Activated CD4-positive, alpha-beta T cell treated with anti-CD3 and anti-CD28 coated beads, Interleukin-10, Interleukin-2, amounts not matched to agents 100 ng/mL and 50 ng/mL, durations not matched to agents 16 hours and 8 hours (primary cell): ENCODE measurements around the gene LPCAT3.

Source experiments
- DNase-seq: peaks from one replicate; pipeline ENCODE4 v3.0.0-alpha.2; 2020

The LPCAT3 gene

DNA sequence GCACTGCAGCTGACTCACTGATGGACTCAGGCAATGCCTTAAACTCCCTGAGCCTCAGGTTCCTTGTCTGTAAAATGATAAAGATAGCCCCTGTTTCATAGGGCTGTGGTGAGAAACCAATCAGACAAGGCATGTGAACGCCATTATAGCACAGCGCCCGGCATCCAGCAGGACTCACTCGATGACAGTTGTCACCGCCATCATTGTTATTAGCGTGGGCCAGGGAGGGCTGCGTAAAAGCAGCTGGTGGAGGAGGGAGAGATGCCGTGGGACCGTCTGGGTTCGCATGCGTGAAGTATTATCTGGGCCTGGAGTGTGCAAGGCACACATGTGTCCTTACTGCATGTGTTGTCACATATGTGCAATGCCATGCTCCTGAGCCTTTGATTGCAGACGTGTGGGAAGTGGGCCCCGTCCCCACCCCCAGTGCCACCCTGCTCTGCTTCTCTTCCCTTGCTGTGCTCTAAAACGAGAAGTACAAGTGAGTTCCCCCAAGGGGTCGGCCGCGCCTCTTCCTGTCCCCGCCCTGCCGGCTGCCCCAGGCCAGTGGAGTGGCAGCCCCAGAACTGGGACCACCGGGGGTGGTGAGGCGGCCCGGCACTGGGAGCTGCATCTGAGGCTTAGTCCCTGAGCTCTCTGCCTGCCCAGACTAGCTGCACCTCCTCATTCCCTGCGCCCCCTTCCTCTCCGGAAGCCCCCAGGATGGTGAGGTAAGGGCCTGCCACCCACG is 67.3 kb downstream of the LPCAT3 start, which contains the start of gene PTPN6:
Gene PTPN6 (plus strand): TSS at position 546 of the 730 bp plus-strand sequence. CDS start 157 bp downstream, at position 703.
- peak; percentile 83 for DNase-seq

DNA sequence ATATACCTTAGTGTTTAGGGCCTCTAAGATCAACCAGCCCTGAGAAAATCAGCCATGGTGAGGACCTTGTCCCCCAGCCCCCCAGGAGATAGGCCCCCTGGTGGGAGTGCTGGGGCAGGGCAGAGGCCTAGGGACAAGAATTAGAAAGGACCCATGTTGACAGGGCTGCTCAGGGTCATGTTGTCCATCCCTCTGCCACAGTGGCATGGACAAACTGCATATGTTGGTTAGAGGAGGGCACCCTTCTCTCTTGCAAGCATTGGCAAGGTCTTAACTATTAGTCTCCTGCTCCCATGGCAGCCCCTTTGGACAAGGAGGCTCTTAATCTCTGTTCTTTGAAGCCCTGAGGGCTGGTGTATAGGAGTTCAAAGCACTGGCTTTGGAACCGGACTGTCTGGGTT is 67.9 kb downstream of the LPCAT3 start:
- peak; percentile 69 for DNase-seq

DNA sequence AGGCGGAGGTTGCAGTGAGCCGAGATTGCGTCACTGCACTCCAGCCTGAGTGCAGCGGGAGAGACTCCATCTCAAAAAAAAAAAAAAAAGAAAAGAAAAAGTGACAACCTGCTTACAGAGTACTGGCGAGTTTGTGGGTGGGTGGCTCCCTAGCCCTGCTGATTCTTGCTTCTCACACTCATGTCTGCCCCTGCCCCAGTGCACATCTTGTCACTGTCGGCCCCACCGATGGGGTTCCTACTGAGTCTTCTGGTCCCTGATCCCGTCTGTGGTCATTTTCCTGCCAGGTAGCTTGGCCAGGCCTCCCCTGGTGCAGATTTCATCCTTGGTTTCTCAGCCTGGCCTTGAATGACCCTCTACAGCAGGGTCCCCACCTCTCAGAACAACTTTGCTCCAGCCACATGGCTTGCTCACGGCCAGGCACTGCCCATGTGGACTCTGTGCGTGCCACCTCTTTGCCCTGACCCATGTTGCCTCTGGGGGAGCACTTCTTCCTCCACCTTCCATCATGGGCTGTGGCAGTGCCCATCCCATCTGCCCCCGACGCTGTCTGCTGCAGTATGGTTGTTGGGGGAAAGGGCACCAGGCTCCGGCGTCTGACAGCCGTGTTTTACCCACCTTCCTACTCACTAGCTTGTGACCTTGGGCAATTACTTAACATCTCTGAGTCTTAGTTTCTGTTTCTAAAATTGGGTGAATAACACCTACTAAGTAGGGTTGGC is 69.2 kb downstream of the LPCAT3 start:
- peak; percentile 48 for DNase-seq

DNA sequence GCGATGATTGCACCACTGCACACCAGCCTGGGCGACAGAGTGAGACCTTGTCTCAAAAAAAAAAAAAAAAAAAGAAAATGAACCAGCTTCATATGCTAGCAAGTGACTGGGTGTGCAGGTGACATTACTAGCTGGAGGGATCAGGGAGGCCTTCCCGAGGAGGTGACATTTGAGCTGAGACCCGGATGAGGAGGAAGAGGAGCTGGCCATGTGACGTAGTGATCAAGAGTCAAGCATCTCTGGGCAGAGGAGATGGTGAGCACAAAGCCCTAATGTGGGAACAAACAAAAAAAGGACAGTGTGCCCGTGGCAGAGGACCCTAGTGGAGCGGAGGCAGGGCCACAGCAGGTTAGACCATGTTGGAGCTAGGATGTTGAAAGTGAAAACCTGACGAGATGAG is 70.7 kb downstream of the LPCAT3 start:
- no peak for DNase-seq

DNA sequence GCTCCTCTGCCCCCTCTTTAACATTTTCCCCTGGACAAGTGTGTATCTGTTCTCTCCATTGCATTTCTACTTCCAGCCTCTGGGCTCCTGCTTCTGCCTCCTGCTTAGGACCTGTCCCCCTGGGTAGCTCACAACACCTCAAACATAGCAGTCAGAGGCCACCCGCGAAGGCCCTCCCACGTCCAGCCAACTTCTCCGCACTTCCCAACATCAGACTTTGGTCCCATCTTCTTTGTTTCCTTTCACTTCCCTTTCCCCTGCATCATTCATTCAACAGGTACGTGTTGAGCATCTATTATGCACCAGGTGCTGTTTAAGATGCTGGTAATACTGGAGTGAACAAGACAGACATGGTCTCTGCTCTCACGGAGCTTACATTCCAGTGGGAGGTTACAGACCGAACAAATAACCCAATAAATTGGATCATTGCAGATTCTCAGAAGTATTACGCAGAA is 71.3 kb downstream of the LPCAT3 start:
- no peak for DNase-seq

DNA sequence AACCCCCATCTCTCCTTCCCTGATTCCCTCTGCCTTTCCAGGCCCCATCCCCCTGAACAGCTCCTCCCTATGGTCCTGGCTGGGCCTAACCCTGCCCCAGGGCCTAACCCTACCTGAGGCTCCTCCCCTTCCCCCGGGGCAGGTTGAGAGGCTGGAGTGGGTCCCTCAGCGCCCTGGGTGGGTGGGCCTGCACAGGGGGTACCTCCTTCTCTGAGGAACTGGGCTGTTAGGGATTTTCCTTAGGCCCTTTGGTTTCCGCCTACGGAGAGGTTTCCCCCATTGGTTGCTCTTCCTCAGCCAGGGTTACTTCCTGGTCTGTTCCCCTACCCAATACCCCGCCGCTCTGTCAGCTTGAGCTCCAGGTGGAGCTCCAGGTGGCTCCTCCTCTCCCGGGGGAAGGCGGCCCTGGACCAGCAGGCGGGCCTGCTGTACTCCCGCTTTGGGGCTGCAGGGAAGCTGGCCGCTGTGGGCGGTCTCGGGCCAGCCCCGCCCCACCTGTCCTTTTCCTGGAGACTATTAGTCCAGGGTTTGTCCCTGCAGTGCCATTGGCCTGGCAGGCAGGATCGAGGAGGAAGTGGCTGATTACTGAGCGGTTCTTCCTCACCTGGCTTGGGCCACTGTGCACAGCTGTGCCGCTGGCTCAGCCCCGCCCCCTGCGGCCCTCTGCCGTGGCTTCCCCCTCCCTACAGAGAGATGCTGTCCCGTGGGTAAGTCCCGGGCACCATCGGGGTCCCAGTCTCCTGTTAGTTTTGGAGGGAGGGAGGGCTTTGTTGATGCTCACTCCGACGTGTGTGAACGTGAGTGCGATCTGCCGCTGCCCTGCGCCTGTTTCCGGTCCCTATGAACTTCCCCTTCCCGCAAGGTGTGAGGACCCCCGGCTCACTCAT is 72.0 kb downstream of the LPCAT3 start:
- DNase-seq = peak; percentile 80

DNA sequence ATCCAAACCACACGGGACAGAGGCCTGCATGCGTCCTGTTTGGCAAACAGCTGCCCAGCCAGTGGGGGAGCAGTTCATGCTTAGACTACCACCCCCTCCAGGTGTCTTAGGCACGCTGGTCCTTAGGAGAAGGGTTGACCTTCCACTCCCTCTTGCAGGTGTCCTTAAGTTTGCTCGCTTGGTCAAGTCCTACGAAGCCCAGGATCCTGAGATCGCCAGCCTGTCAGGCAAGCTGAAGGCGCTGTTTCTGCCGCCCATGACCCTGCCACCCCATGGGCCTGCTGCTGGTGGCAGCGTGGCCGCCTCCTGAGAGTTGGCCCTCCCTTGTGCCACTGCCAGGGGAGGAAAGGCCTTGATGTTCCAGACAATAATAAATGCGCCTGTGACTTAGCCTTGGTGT is 72.7 kb downstream of the LPCAT3 start:
- no peak for DNase-seq

DNA sequence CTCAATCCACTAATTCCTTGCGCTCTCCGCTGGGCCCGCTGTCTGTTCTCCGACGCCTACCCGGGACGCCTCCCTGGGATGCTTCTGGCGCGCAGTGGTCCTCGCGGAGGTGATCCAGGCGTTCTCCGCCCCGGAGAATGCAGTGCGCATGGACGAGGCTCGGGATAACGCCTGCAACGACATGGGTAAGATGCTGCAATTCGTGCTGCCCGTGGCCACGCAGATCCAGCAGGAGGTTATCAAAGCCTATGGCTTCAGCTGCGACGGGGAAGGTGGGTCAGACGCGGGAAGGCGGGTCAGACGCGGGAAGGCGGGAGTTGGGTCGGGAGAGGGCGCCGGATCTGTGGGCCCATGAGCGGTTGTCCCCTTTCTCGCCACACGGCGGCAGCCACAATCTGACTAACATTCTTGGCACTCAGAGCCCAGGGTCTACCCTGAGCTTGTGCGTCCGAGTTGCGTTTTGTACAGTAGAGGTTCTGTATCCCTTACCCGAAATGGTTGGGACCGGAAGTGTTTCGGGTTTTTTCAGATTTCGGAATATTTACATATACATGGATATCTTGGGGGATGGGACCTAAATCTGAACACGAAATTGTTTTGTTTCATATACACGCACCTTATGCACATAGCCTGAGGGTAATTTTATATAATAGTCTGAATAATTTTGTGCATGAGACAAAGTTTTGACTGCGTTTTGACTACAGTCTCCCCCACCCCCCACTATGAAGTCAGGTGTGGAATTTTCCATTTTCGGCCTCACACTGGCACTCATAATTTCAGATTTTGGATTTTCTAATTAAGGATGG is 73.7 kb downstream of the LPCAT3 start:
- peak; percentile 95 for DNase-seq

DNA sequence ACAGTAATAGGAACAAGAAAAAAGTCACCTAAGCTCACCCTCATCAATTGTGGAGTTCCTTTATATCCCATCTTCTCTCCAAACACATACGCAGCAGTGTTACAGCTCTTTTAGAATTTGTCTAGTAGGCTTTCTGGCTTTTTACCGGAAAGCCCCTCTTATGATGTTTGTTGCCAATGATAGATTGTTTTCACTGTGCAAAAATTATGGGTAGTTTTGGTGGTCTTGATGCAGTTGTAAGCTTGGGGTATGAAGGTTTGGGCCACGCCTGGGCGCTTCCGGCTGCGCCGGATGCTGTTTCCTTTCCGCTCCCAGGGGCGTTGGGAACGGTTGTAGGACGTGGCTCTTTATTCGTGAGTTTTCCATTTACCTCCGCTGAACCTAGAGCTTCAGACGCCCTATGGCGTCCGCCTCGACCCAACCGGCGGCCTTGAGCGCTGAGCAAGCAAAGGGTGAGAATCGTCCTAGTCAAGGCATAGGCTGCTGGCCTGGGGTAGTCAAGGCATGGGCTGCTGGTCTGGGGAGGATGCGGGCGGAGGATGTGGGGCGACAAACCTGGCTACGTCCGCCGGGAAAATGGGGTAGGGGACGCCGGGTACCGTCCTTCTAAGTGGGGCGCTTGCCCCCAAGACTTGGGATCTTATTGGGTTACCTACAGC is 74.4 kb downstream of the LPCAT3 start, which contains the start of the genes C12orf57 and RNU7-1:
Gene C12orf57 (plus strand): TSS at position 301 of the 659 bp plus-strand sequence. CDS start 100 bp downstream, at position 401.
Gene RNU7-1 (plus strand): TSS at position 95 of the 659 bp plus-strand sequence.
- peak; percentile 96 for DNase-seq

DNA sequence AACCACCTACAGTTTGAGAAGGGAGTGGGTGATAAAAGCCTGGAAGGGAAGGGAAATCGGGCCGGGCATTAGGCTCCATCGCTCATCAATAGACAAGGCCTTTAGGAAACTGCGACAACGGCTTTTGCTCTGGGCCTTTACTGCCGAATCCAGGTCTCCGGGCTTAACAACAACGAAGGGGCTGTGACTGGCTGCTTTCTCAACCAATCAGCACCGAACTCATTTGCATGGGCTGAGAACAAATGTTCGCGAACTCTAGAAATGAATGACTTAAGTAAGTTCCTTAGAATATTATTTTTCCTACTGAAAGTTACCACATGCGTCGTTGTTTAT is 74.9 kb downstream of the LPCAT3 start:
- DNase-seq = peak; percentile 90

DNA sequence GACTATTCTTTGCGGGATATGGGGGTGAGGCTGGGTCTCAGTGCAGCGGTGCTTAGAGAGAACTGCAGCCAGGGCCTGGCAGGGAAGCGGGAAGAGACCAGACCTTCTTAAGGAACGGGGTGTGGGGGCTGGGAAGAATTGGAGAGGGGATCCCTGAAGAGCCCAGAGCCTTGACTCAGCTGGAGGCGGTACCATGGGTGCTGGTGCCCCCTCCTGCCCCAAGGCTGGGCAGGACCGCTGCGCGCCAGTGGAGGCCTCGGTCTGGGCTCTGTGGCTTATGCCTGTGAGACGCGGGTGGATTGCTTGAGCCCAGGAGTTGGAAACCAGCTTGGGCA is 76.0 kb downstream of the LPCAT3 start:
- no peak for DNase-seq

DNA sequence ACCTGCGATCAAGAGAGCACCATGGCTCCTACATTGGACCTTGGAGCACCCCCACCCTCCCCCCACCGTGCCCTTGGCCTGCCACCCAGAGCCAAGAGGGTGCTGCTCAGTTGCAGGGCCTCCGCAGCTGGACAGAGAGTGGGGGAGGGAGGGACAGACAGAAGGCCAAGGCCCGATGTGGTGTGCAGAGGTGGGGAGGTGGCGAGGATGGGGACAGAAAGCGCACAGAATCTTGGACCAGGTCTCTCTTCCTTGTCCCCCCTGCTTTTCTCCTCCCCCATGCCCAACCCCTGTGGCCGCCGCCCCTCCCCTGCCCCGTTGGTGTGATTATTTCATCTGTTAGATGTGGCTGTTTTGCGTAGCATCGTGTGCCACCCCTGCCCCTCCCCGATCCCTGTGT is 76.5 kb downstream of the LPCAT3 start:
- no peak for DNase-seq

DNA sequence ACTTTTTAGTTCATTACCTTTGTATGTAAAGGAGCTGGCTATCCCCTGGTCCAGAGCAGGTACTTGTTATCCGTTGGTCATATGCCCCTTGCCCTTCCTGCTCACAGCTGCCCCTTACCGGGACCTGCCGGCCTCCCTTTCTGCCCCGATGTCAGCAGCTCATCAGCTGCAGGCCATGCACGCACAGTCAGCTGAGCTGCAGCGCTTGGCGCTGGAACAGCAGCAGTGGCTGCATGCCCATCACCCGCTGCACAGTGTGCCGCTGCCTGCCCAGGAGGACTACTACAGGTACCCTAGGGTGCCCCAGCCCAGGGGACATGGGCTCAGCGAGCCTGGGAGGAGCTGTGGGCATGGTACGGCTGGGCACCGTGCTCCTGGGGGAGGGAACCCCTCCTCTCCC is 77.0 kb downstream of the LPCAT3 start:
- no peak for DNase-seq

DNA sequence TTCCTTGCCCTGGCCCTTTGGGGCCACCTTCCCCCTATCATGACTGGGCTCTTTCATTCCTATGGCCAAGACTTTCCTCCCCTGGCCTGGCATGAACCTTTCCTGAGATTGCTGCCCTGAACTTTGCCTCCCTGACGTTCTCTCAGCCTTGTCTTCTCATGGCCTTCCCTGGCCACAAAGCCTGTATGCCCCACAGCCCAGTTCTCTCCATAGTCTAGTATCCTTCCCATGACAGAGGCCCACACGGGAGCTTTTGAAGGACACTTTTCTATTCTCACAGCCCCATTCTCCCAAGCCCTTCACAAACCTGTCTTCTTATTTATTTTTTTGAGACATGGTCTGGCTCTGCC is 79.1 kb downstream of the LPCAT3 start:
- no peak for DNase-seq

DNA sequence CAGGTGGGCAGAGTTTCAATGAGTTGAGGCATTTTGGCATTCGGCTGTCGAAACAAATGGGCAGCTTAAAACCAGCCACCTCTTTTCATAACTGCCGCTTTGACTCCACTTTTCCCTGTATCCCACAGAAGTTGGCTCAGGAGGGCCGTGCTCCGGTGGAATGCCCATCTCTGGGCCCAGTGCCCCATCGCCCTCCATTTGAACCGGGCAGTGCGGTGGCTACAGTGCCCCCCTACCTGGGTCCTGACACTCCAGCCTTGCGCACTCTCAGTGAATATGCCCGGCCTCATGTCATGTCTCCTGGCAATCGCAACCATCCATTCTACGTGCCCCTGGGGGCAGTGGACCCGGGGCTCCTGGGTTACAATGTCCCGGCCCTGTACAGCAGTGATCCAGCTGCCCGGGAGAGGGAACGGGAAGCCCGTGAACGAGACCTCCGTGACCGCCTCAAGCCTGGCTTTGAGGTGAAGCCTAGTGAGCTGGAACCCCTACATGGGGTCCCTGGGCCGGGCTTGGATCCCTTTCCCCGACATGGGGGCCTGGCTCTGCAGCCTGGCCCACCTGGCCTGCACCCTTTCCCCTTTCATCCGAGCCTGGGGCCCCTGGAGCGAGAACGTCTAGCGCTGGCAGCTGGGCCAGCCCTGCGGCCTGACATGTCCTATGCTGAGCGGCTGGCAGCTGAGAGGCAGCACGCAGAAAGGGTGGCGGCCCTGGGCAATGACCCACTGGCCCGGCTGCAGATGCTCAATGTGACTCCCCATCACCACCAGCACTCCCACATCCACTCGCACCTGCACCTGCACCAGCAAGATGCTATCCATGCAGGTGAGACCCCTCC is 79.7 kb downstream of the LPCAT3 start:
- DNase-seq = no peak

DNA sequence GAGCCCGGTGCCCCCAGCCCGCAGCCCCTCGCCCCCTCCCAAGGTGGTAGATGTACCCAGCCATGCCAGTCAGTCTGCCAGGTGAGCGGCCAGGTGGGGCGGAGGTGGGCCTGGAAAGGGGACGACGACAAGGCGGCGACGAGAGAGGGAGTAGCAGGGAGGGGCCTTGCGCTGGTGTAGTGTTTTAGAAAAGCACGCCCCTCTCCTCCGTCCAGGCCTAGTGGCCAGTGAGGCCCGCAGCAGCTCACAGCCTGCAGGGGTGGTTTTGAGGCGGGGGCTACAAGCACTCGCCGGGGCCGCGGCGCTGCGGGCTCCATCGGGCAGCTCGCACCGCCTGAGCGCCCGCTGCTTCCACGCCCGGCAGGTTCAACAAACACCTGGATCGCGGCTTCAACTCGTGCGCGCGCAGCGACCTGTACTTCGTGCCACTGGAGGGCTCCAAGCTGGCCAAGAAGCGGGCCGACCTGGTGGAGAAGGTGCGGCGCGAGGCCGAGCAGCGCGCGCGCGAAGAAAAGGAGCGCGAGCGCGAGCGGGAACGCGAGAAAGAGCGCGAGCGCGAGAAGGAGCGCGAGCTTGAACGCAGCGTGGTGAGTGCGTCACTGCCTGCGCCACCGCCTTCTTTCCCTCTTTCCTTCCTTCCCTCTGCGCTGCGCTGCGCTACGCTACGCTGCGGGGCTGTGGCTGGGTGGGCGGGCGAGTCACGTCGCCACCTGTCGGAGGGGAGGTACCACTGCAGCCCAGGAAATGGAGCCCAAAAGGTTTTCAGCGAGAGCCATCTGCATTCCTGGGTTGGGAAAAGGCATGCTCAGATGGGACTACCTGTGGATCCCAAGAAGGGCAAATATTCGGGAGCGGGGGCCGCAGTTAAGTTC is 80.6 kb downstream of the LPCAT3 start:
- peak; percentile 96 for DNase-seq

DNA sequence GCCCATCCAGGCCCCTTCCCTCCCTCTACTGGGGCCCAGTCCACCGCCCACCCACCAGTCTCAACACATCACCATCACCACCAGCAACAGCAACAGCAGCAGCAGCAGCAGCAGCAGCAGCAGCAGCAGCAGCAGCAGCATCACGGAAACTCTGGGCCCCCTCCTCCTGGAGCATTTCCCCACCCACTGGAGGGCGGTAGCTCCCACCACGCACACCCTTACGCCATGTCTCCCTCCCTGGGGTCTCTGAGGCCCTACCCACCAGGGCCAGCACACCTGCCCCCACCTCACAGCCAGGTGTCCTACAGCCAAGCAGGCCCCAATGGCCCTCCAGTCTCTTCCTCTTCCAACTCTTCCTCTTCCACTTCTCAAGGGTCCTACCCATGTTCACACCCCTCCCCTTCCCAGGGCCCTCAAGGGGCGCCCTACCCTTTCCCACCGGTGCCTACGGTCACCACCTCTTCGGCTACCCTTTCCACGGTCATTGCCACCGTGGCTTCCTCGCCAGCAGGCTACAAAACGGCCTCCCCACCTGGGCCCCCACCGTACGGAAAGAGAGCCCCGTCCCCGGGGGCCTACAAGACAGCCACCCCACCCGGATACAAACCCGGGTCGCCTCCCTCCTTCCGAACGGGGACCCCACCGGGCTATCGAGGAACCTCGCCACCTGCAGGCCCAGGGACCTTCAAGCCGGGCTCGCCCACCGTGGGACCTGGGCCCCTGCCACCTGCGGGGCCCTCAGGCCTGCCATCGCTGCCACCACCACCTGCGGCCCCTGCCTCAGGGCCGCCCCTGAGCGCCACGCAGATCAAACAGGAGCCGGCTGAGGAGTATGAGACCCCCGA is 81.4 kb downstream of the LPCAT3 start:
- peak; percentile 70 for DNase-seq

DNA sequence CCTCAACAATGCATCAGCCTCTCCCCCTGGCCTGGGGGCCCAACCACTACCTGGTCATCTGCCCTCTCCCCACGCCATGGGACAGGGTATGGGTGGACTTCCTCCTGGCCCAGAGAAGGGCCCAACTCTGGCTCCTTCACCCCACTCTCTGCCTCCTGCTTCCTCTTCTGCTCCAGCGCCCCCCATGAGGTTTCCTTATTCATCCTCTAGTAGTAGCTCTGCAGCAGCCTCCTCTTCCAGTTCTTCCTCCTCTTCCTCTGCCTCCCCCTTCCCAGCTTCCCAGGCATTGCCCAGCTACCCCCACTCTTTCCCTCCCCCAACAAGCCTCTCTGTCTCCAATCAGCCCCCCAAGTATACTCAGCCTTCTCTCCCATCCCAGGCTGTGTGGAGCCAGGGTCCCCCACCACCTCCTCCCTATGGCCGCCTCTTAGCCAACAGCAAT is 82.1 kb downstream of the LPCAT3 start:
- no peak for DNase-seq
